Large intestine (tissue), 3 donors: ENCODE results near the gene TARBP1. TPM values are rescaled to one million over a fixed set of nuclear protein-coding genes. Genes with fewer than 3 reads are reported as not detected.
"Not testable (repeated sequence)": the region's sequence is repeated elsewhere in the genome, so short reads cannot be mapped to it uniquely, and the experiment has no call there.

Experiments used
- DNase-seq, 2 donors: peaks; one replicate each; pipeline versions ENCODE4 v3.0.0 to v3.0.0-alpha.2; 2013
- H3K27ac ChIP-seq: one replicate; pipeline ENCODE4 v1.5.1; 2013; ENCODE audit warnings: low read length
- H3K27me3 ChIP-seq: 2 replicates; pipeline ENCODE4 v1.6.1; 2013; ENCODE audit warnings: low read length; ENCODE audit not compliant: control insufficient read depth, insufficient read depth
- H3K36me3 ChIP-seq: 2 replicates; pipeline ENCODE4 v1.6.1; 2013; ENCODE audit warnings: low read length; ENCODE audit not compliant: control insufficient read depth, insufficient read depth
- H3K4me1 ChIP-seq: one replicate; pipeline ENCODE4 v1.6.1; 2013; ENCODE audit warnings: low read length; ENCODE audit not compliant: control insufficient read depth, insufficient read depth
- H3K4me3 ChIP-seq: one replicate; pipeline ENCODE4 v1.5.1; 2013; ENCODE audit warnings: low read length
- H3K9me3 ChIP-seq: one replicate; pipeline ENCODE4 v1.6.1; 2013; ENCODE audit warnings: mild to moderate bottlenecking, low read depth, low read length, moderate library complexity; ENCODE audit not compliant: control insufficient read depth
- WGBS: methylation state at CpG from one replicate; pipeline ENCODE4 v1.1.5; 2013; ENCODE audit warnings: low lambda C conversion rate; ENCODE audit not compliant: insufficient coverage; 5-methylcytosine and 5-hydroxymethylcytosine counted together
- polyA plus RNA-seq: library from polyadenylated mRNA; unstranded; fragments of 120-200 nt; gene quantifications from one replicate; pipeline ENCODE4 v1.2.1, GENCODE V29; 2013

TARBP1 gene
- polyA plus RNA-seq, 1 donor: 84.4 TPM

- Histone ChIP-seq H3K9me3 (no peaks in the 10 kb centered on the region), H3K27ac (no peak overlapping the region), H3K4me3 (no peak overlapping the region), H3K27me3 (no peaks in the 10 kb centered on the region), H3K36me3 (no peaks in the 10 kb centered on the region), H3K4me1 (peaks cover 5% of the 10 kb centered on the region)
- no peak for DNase-seq
- 100% methylated on average over 1 of the region's 4 CpGs for WGBS
Measured at GRCh38 chr1:234504969-234505768, 26.2 kb upstream of the TARBP1 start.

GRCh38 chr1:234504251-234504650, 25.3 kb upstream of the TARBP1 start:
- H3K27me3 ChIP-seq, H3K4me3 ChIP-seq, DNase-seq, H3K36me3 ChIP-seq, H3K27ac ChIP-seq, H3K9me3 ChIP-seq: not testable (repeated sequence)
- peaks cover 12% of the 10 kb centered on the region for H3K4me1 ChIP-seq
- no CpG with 5 or more reads among the region's 5 CpGs for WGBS

GRCh38 chr1:234503193-234504050, 24.4 kb upstream of the TARBP1 start:
- Histone ChIP-seq H3K27ac (no peak overlapping the region), H3K4me3 (no peak overlapping the region), H3K27me3 (no peaks in the 10 kb centered on the region), H3K9me3 (no peaks in the 10 kb centered on the region), H3K36me3 (no peaks in the 10 kb centered on the region), H3K4me1 (peaks cover 17% of the 10 kb centered on the region)
- no peak for DNase-seq
- 100% methylated on average over 1 of the region's 4 CpGs for WGBS

- H3K36me3 ChIP-seq: no peaks in the 10 kb centered on the region
- no peak for DNase-seq
- no peak overlapping the region for H3K4me3 ChIP-seq
- H3K27me3 ChIP-seq: no peaks in the 10 kb centered on the region
- H3K9me3 ChIP-seq: no peaks in the 10 kb centered on the region
- peaks cover 17% of the 10 kb centered on the region for H3K4me1 ChIP-seq
- H3K27ac ChIP-seq: no peak overlapping the region
Measured at GRCh38 chr1:234502785-234503184, 23.8 kb upstream of the TARBP1 start.

GRCh38 chr1:234500269-234500668, 21.3 kb upstream of the TARBP1 start:
- DNase-seq: no peak
- Histone ChIP-seq H3K27ac (no peak overlapping the region), H3K9me3 (no peaks in the 10 kb centered on the region), H3K27me3 (no peaks in the 10 kb centered on the region), H3K36me3 (no peaks in the 10 kb centered on the region), H3K4me3 (no peak overlapping the region), H3K4me1 (peaks cover 17% of the 10 kb centered on the region)
- WGBS: no CpG with 5 or more reads among the region's 2 CpGs

- H3K9me3 ChIP-seq: no peaks in the 10 kb centered on the region
- 92% methylated on average over 2 of the region's 4 CpGs for WGBS
- no peaks in the 10 kb centered on the region for H3K36me3 ChIP-seq
- DNase-seq: no peak
- peak overlapping the region; percentile 58 for H3K27ac ChIP-seq
- no peaks in the 10 kb centered on the region for H3K27me3 ChIP-seq
- no peak overlapping the region for H3K4me3 ChIP-seq
- H3K4me1 ChIP-seq: peaks cover 17% of the 10 kb centered on the region
Measured at GRCh38 chr1:234499943-234500245, 20.9 kb upstream of the TARBP1 start.

- no peaks in the 10 kb centered on the region for H3K9me3 ChIP-seq
- H3K4me1 ChIP-seq: peaks cover 17% of the 10 kb centered on the region
- no peaks in the 10 kb centered on the region for H3K36me3 ChIP-seq
- H3K4me3 ChIP-seq: no peak overlapping the region
- DNase-seq: peak; percentile 80 to 87
- H3K27ac ChIP-seq: peak overlapping the region; percentile 58
- 86% methylated on average over 2 of the region's 27 CpGs for WGBS
- no peaks in the 10 kb centered on the region for H3K27me3 ChIP-seq
Measured at GRCh38 chr1:234499119-234499942, 20.4 kb upstream of the TARBP1 start.

- Histone ChIP-seq H3K27me3 (no peaks in the 10 kb centered on the region), H3K36me3 (no peaks in the 10 kb centered on the region), H3K4me1 (peaks cover 17% of the 10 kb centered on the region), H3K9me3 (no peaks in the 10 kb centered on the region), H3K27ac (no peak overlapping the region), H3K4me3 (no peak overlapping the region)
- DNase-seq: peak in 1 of 2 donors; percentile 36
- WGBS: no CpG with 5 or more reads among the region's 9 CpGs
Measured at GRCh38 chr1:234498448-234499118, 19.6 kb upstream of the TARBP1 start.

- Histone ChIP-seq H3K4me3 (no peak overlapping the region), H3K4me1 (peaks cover 15% of the 10 kb centered on the region), H3K9me3 (no peaks in the 10 kb centered on the region), H3K27ac (no peak overlapping the region), H3K27me3 (no peaks in the 10 kb centered on the region), H3K36me3 (no peaks in the 10 kb centered on the region)
- WGBS: no CpG with 5 or more reads among the region's 1 CpG
- no peak for DNase-seq
Measured at GRCh38 chr1:234497589-234497988, 18.6 kb upstream of the TARBP1 start.
